Small intestine (tissue), 16 donors: Measurements from ENCODE around the gene DHX29. TPM values are rescaled to one million over a fixed set of nuclear protein-coding genes. Genes with fewer than 3 reads are reported as not detected.

Experiments
- DNase-seq, 2 donors: peaks; one replicate each; pipeline versions ENCODE4 v3.0.0 to v3.0.0-alpha.2; 2013
- FAIRE-seq: peaks from 2 replicates; lab custom pipeline; 2012; peaks lifted over from hg19 to GRCh38; lab: Jason Lieb, UNC
- H3K27ac ChIP-seq, 3 donors: one replicate each; pipeline ENCODE4 v1.5.1; 2013; ENCODE audit warnings: low read length in 2 of 3, mild to moderate bottlenecking in 2 of 3, control low read depth in 1 of 3, inconsistent platforms in 1 of 3, low read depth in 1 of 3, moderate library complexity in 1 of 3
- H3K27me3 ChIP-seq, 3 donors: one replicate each; pipeline ENCODE4 v1.6.1; 2013; ENCODE audit warnings: low read length in 3 of 3, inconsistent platforms in 1 of 3; ENCODE audit not compliant: control insufficient read depth in 3 of 3, insufficient read depth in 3 of 3
- H3K36me3 ChIP-seq, 3 donors: one replicate each; pipeline ENCODE4 v1.6.1; 2013; ENCODE audit warnings: low read length in 3 of 3, inconsistent platforms in 1 of 3, low read depth in 1 of 3, mild to moderate bottlenecking in 1 of 3, moderate library complexity in 1 of 3; ENCODE audit not compliant: control insufficient read depth in 3 of 3, insufficient read depth in 2 of 3
- H3K4me1 ChIP-seq, 3 donors: one replicate each; pipeline ENCODE4 v1.6.1; 2013; ENCODE audit warnings: low read length in 2 of 3, inconsistent platforms in 1 of 3, low read depth in 1 of 3, mild to moderate bottlenecking in 1 of 3, moderate library complexity in 1 of 3; ENCODE audit not compliant: control insufficient read depth in 3 of 3, insufficient read depth in 2 of 3
- H3K4me3 ChIP-seq, 3 donors: one replicate each; pipeline ENCODE4 v1.5.1; 2013; ENCODE audit warnings: low read length in 3 of 3, control low read depth in 1 of 3, inconsistent platforms in 1 of 3, low read depth in 1 of 3, mild to moderate bottlenecking in 1 of 3, moderate library complexity in 1 of 3
- H3K9me3 ChIP-seq, 2 donors: one replicate each; pipeline ENCODE4 v1.6.1; 2013; ENCODE audit warnings: low read depth in 1 of 2, low read length in 1 of 2; ENCODE audit not compliant: control insufficient read depth in 2 of 2, insufficient read depth in 1 of 2
- WGBS, 3 donors: extraction: QIAGEN DNeasy Blood & Tissue Kit; methylation state at CpG; one replicate each; pipeline ENCODE4 v1.1.7; 2013; 5-methylcytosine and 5-hydroxymethylcytosine counted together
- long read RNA-seq, 10 donors: transcript quantifications; one replicate each; lab custom pipeline, GENCODE V29; 2026
- polyA plus RNA-seq, 4 donors: library from polyadenylated mRNA; stranded (reverse) in 3 of 4; unstranded in 1 of 4; fragments of 200-250 nt in 3 of 4; fragments of 120-200 nt in 1 of 4; gene quantifications; one replicate each; pipeline versions ENCODE4 v1.2.1 to v1.2.3, GENCODE V29; 2013
- donor health status: healthy with polysubstance abuse.
- donor health status: control.
- donor health status: control.
- donor health status: Bipolar disorder and iron deficiency.
- donor health status: healthy.

Gene DHX29
- polyA plus RNA-seq: 10 to 100 TPM in 2 of 4 donors, 1 to 10 TPM in 2; 7.3 to 30.4 (median 10.2) TPM
- long read RNA-seq, donor 1, full-length matches to known transcripts: 2 of 73 reads
- long read RNA-seq, donor 1, partial matches to known transcripts: 71 of 73 reads
- long read RNA-seq, donor 1, other reads (novel, unspliced or antisense): 0 of 73 reads
- long read RNA-seq, donor 2, full-length matches to known transcripts: 1 of 1 reads
- long read RNA-seq, donor 2, partial matches to known transcripts: 0 of 1 reads
- long read RNA-seq, donor 2, other reads (novel, unspliced or antisense): 0 of 1 reads
- long read RNA-seq, donor 3, partial matches to known transcripts: 18 of 18 reads
- long read RNA-seq, donor 3, other reads (novel, unspliced or antisense): 0 of 18 reads
- long read RNA-seq, donor 4: 0 reads
- long read RNA-seq, donor 5: 0 reads
- long read RNA-seq, donor 6, full-length matches to known transcripts: 1 of 14 reads
- long read RNA-seq, donor 6, partial matches to known transcripts: 13 of 14 reads
- long read RNA-seq, donor 6, other reads (novel, unspliced or antisense): 0 of 14 reads
- long read RNA-seq, donor 7, full-length matches to known transcripts: 1 of 24 reads
- long read RNA-seq, donor 7, partial matches to known transcripts: 23 of 24 reads
- long read RNA-seq, donor 7, other reads (novel, unspliced or antisense): 0 of 24 reads
- long read RNA-seq, donor 8: 0 reads
- long read RNA-seq, donor 9: 0 reads
- long read RNA-seq, donor 10, partial matches to known transcripts: 73 of 74 reads
- long read RNA-seq, donor 10, other reads (novel, unspliced or antisense): 0 of 74 reads

GRCh38 chr5:55307383-55308253 is at the start of gene DHX29, which contains the start of gene MTREX:
TSS of gene DHX29 (minus strand) at chr5:55307694. CDS start at chr5:55307573, 121 bp downstream.
TSS of gene MTREX (plus strand) at chr5:55307989. CDS start at chr5:55308014, 25 bp downstream.
- no peak for FAIRE-seq
- H3K36me3 ChIP-seq: peaks cover 0 to 5% (median 2%) of the 10 kb centered on the region in 3 donors
- H3K9me3 ChIP-seq: no peaks in the 10 kb centered on the region
- peak within 1 kb of the TSS; percentile 84 to 96 (median 91) for H3K4me3 ChIP-seq
- no peaks in the 10 kb centered on the region for H3K27me3 ChIP-seq
- H3K27ac ChIP-seq: peak within 1 kb of the TSS; percentile 89 to 98 (median 95)
- WGBS, 3 donors: 0 to 1% (median 0%) methylated on average over 60 to 62 of the region's 62 CpGs
- peaks cover 12 to 17% (median 17%) of the 10 kb centered on the region in 3 donors for H3K4me1 ChIP-seq
- DNase-seq: peak; percentile 94 to 97

GRCh38 chr5:55356896-55357295 is 49.4 kb upstream of the DHX29 start:
- no peaks in the 10 kb centered on the region for H3K9me3 ChIP-seq
- H3K27ac ChIP-seq: no peak overlapping the region
- DNase-seq (no peak), FAIRE-seq (no peak)
- no peaks in the 10 kb centered on the region for H3K4me1 ChIP-seq
- H3K4me3 ChIP-seq: no peak overlapping the region
- peaks cover 9 to 40% (median 13%) of the 10 kb centered on the region in 3 donors for H3K36me3 ChIP-seq
- H3K27me3 ChIP-seq: no peaks in the 10 kb centered on the region
- WGBS, 3 donors: 97 to 98% (median 97%) methylated on average over 4 of the region's 4 CpGs

GRCh38 chr5:55350754-55351153 is 43.3 kb upstream of the DHX29 start:
- Histone ChIP-seq H3K27me3 (no peaks in the 10 kb centered on the region), H3K27ac (no peak overlapping the region), H3K36me3 (peaks cover 9 to 36% (median 14%) of the 10 kb centered on the region in 3 donors), H3K9me3 (no peaks in the 10 kb centered on the region), H3K4me3 (no peak overlapping the region), H3K4me1 (no peaks in the 10 kb centered on the region)
- FAIRE-seq: no peak
- 97 to 100% (median 98%) methylated on average over 1 of the region's 1 CpG for WGBS, 3 donors
- DNase-seq: no peak

GRCh38 chr5:55347786-55348185 is 40.3 kb upstream of the DHX29 start:
- Histone ChIP-seq H3K4me1 (no peaks in the 10 kb centered on the region), H3K36me3 (peaks cover 5 to 21% (median 9%) of the 10 kb centered on the region in 3 donors), H3K4me3 (no peak overlapping the region), H3K27ac (no peak overlapping the region), H3K27me3 (no peaks in the 10 kb centered on the region), H3K9me3 (no peaks in the 10 kb centered on the region)
- DNase-seq (no peak), FAIRE-seq (no peak)
- 89 to 95% (median 95%) methylated on average over 3 of the region's 3 CpGs for WGBS, 3 donors

GRCh38 chr5:55345327-55345726 is 37.8 kb upstream of the DHX29 start:
- WGBS, 3 donors: 39 to 81% (median 55%) methylated on average over 4 of the region's 4 CpGs
- Histone ChIP-seq H3K36me3 (peaks cover 5 to 17% (median 11%) of the 10 kb centered on the region in 3 donors), H3K4me1 (no peaks in the 10 kb centered on the region), H3K27ac (no peak overlapping the region), H3K27me3 (no peaks in the 10 kb centered on the region), H3K9me3 (no peaks in the 10 kb centered on the region), H3K4me3 (no peak overlapping the region)
- FAIRE-seq (no peak), DNase-seq (peak; percentile 39 to 40)

GRCh38 chr5:55344392-55344992 is 37.0 kb upstream of the DHX29 start:
- Histone ChIP-seq H3K4me3 (no peak overlapping the region), H3K9me3 (no peaks in the 10 kb centered on the region), H3K27me3 (no peaks in the 10 kb centered on the region), H3K4me1 (no peaks in the 10 kb centered on the region), H3K27ac (no peak overlapping the region), H3K36me3 (peaks cover 5 to 17% (median 11%) of the 10 kb centered on the region in 3 donors)
- WGBS, 3 donors: 36 to 47% (median 42%) methylated on average over 2 of the region's 2 CpGs
- DNase-seq: peak; percentile 73 to 74
- peak; percentile 92 for FAIRE-seq

GRCh38 chr5:55343609-55344008 is 36.1 kb upstream of the DHX29 start:
- Histone ChIP-seq H3K4me3 (no peak overlapping the region), H3K27ac (no peak overlapping the region), H3K9me3 (no peaks in the 10 kb centered on the region), H3K27me3 (no peaks in the 10 kb centered on the region), H3K36me3 (peaks cover 5 to 16% (median 11%) of the 10 kb centered on the region in 3 donors), H3K4me1 (no peaks in the 10 kb centered on the region)
- WGBS, 3 donors: 66 to 80% (median 76%) methylated on average over 1 of the region's 1 CpG
- FAIRE-seq (no peak), DNase-seq (no peak)
